C4-2B (cell line): ENCODE measurements around the gene CFAP161.

Source experiments
- H3K27ac ChIP-seq: fragments of 450-650 bp; 2 replicates; pipeline ENCODE4 v1.5.1; 2017
- ZFX ChIP-seq: fragments of 450-650 bp; IDR thresholded peaks from 2 replicates; pipeline ENCODE4 v1.6.1; 2017
- TF ChIP-seq, protein P1 (sequence below): fragments of 450-650 bp; conservative IDR thresholded peaks from 2 replicates; pipeline ENCODE4 v1.5.1; 2017; ENCODE audit warnings: mild to moderate bottlenecking

Gene CFAP161, protein sequence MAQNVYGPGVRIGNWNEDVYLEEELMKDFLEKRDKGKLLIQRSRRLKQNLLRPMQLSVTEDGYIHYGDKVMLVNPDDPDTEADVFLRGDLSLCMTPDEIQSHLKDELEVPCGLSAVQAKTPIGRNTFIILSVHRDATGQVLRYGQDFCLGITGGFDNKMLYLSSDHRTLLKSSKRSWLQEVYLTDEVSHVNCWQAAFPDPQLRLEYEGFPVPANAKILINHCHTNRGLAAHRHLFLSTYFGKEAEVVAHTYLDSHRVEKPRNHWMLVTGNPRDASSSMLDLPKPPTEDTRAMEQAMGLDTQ

DNA sequence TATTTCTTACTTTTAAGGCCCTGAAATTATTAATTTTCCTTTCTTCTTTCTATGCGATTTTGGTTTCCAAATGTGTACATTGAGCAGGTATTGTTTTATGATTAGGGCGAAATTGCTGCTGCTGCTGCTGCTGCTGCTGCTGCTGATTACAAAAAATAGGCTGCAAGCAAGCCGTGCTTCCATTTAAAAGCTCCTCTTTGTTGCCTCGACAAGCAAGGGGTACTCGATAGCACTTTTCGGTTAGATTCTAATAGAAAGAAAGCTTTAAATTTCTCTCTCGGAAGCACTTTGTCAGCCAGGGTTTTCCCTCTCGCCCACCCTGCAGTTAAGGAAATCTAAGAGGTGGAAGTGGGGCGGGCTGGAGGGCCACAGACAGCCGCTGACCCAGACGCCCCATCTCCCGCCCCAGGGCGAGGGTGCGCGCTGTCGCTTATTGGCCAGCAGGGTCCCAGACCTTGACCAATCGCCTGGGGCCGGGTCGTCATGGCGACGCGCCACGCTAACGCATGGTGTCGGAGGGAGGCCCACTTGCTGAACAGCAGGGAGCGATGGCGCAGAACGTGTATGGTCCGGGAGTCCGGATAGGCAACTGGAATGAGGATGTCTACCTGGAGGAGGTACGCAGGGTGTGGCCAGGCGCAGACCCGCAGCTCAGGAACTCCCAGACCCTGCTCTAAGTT is at the start of gene CFAP161:
CFAP161 (plus strand) TSS at position 489 of the 680 bp plus-strand sequence; CDS start at position 549, 60 bp downstream.
- TF ChIP-seq ZFX: no peak
- no peak within 1 kb of the TSS for H3K27ac ChIP-seq

DNA sequence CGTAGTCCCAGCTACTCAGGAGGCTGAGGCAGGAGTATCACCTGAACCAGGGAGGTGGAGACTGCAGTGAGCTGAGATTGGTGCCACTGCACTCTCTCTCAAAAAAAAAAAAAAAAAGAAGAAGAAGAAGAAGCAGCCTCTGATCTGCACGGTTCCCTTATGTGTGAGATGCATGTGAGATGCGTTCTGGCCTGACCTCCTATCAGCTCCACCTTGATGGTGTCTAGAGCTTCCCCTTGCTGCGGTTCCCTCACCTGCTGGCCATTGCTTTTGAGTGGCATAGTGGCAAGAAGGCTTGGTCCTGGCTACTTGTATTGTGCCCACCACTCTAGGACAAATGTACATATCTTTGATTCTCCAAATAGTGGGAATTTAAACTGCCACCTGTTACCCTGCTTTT is 49.4 kb upstream of the CFAP161 start:
- no peak overlapping the region for H3K27ac ChIP-seq
- no peak for TF ChIP-seq ZFX
- TF ChIP-seq, protein P1, sequence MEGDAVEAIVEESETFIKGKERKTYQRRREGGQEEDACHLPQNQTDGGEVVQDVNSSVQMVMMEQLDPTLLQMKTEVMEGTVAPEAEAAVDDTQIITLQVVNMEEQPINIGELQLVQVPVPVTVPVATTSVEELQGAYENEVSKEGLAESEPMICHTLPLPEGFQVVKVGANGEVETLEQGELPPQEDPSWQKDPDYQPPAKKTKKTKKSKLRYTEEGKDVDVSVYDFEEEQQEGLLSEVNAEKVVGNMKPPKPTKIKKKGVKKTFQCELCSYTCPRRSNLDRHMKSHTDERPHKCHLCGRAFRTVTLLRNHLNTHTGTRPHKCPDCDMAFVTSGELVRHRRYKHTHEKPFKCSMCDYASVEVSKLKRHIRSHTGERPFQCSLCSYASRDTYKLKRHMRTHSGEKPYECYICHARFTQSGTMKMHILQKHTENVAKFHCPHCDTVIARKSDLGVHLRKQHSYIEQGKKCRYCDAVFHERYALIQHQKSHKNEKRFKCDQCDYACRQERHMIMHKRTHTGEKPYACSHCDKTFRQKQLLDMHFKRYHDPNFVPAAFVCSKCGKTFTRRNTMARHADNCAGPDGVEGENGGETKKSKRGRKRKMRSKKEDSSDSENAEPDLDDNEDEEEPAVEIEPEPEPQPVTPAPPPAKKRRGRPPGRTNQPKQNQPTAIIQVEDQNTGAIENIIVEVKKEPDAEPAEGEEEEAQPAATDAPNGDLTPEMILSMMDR: no peak

DNA sequence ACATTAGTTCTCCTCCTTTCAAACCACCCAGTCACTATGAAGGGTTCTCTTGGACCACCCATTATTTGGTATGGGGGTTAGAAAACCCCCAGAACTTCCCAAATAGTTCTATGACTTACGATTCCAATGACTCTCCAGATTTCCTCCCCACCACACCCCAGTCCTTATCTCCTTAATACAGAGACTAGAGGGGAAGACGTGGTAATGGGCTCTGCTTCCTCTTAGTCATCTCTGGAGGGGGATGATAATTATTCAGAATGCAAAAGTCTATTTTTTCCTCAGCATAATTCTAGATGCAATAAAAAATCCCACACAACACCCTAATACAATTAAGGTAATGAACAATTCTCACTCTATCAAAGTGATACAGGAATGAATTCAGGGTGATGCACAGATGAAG is 48.9 kb upstream of the CFAP161 start:
- TF ChIP-seq, protein P1: no peak
- TF ChIP-seq ZFX: no peak
- H3K27ac ChIP-seq: no peak overlapping the region

DNA sequence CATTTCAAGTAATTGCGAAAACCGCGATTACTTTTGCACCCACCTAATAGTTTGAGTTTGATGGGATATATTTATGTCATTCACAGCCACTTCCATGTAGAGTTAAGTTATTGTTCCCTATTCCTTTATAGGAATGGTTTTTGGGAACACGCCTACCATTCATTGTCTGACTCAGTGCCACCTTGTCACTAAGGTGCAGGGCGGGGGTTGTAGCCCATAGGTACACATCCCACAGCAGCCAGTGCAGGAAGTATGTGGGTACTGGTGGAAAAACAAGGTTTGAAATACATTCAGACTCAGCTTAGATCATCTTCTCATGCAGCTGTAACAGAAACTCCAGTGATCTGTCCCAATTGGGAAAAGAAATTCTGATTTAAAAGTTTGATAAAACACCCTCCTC is 48.2 kb upstream of the CFAP161 start:
- TF ChIP-seq ZFX: no peak
- TF ChIP-seq, protein P1: no peak
- no peak overlapping the region for H3K27ac ChIP-seq

DNA sequence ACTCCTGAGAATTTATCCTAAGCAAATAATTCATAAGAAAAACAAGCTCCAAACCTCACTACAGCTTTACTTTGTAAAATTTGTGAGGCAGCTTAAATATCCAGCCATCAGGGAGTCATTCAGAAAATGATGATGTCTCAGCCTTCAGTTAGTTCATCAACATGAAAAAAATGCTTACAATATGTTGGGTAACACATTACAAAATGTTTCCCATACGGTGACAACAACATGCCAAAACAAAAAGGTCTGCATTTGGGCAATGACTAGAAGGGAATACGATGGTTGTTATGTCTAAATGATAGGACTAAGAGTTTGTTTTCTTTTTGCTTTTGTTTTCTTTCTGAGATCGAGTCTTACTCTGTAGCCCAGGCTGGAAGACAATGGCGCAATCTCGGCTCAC is 47.0 kb upstream of the CFAP161 start:
- no peak overlapping the region for H3K27ac ChIP-seq
- TF ChIP-seq, protein P1: no peak
- no peak for TF ChIP-seq ZFX

DNA sequence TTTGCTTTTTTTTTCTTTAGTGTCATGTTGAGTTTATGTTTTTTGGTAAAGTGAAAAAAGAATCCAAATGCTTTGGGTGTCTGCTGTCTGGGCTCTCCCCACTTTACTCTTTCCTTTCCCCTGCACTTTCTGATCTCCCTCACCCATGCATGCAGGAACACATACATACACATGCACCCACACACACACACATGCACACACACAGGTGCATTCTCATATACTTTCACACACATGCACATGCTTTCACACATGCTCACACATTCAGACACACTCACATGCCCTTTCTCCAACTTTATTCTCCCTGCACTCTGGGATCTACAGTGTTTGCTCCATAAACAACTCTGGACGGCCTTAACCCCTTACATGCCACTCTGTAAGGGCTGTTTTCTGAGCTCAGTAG is 46.4 kb upstream of the CFAP161 start:
- TF ChIP-seq ZFX: no peak
- TF ChIP-seq, protein P1: no peak
- H3K27ac ChIP-seq: no peak overlapping the region

DNA sequence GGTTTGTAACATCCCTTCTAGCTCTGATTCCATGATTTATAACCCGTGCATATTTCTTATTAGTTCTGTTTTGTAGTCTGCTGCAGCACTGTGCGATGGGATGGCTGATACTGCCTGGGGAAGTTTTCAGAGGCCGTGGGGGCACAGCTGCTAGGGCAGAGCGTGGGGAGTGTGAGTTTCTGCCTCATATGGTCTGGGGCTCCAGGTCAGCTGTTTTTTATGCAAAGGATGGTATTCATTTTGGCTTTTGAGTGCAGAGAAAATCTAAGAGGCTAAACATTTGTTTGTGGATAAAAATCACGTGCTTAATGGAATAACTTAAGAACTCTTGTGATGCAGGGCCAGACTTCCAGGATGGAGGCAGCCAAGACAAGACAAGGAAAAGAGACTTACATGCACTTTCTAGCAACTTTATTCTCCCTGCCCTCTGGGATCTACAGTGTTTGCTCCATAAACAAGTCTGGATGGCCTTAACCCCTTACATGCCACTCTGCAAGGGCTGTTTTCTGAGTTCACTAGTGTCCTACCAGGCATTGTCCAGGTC is 45.5 kb upstream of the CFAP161 start:
- H3K27ac ChIP-seq: no peak overlapping the region
- no peak for TF ChIP-seq ZFX
- TF ChIP-seq, protein P1: no peak
